ENCODE data around the gene IPO13. TPM values are rescaled to one million over a fixed set of nuclear protein-coding genes. Genes with fewer than 3 reads are reported as not detected.
A peak's percentile ranks its signal among the peaks of the same experiment; 100 is the strongest.

The IPO13 gene
- total RNA-seq, 2 donors from 2014 or later = 10.4 to 29.3 TPM

DNA sequence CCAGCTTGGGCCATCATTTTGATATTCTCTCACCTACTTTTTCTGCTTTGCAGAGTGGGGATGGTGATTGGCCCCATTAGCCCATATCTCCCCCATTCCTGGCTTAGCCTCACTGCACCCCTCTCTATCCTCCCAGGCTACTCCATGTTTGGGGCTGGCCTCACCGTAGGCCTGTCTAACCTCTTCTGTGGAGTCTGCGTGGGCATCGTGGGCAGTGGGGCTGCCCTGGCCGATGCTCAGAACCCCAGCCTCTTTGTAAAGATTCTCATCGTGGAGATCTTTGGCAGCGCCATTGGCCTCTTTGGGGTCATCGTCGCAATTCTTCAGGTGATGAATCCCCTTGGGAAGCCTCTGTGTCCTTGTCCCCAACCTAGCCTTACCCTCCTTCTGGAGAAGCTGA is 30.1 kb downstream of the IPO13 start:
- intact Hi-C loops (cut with DNase I) = no loop called here
- Histone ChIP-seq H3K9me3 (no peaks in the 10 kb centered on the region), H3K27me3 (no peaks in the 10 kb centered on the region), H3K4me1 (peaks cover 59% of the 10 kb centered on the region), H3K4me3 (no peak overlapping the region), H3K27ac (no peak overlapping the region), H3K36me3 (replicated peaks in 1 of 2; ENCODE audit: insufficient read depth in 1 of 2, low read depth in 2 of 2) (peaks cover 0 to 4% of the 10 kb centered on the region in 2 donors)
- TF ChIP-seq CTCF (IDR thresholded peaks at IDR 0.05) (no peak), POLR2A (IDR thresholded peaks at IDR 0.05) (no peak)
- 76 to 78% methylated on average over 8 of the region's 8 CpGs for WGBS, 2 donors
- ATAC-seq = no peak
- no peak for DNase-seq

- DNase-seq = no peak
- intact Hi-C loops (cut with DNase I) = no loop called here
- no peaks in the 10 kb centered on the region for H3K9me3 ChIP-seq
- peaks cover 59% of the 10 kb centered on the region for H3K4me1 ChIP-seq
- H3K4me3 ChIP-seq = no peak overlapping the region
- H3K27ac ChIP-seq = peak overlapping the region in 2 of 4 donors; percentile 55 to 66
- H3K27me3 ChIP-seq = no peaks in the 10 kb centered on the region
- ATAC-seq = no peak
- no peak for TF ChIP-seq CTCF (IDR thresholded peaks at IDR 0.05)
- no peak for TF ChIP-seq POLR2A (IDR thresholded peaks at IDR 0.05)
- WGBS, 2 donors = 63 to 70% methylated on average over 9 of the region's 9 CpGs
- peaks cover 0 to 4% of the 10 kb centered on the region in 2 donors for H3K36me3 ChIP-seq (replicated peaks in 1 of 2; ENCODE audit: insufficient read depth in 1 of 2, low read depth in 2 of 2)
Measured at GRCh38 chr1:43977376-43978263, 30.9 kb downstream of the IPO13 start.

DNA sequence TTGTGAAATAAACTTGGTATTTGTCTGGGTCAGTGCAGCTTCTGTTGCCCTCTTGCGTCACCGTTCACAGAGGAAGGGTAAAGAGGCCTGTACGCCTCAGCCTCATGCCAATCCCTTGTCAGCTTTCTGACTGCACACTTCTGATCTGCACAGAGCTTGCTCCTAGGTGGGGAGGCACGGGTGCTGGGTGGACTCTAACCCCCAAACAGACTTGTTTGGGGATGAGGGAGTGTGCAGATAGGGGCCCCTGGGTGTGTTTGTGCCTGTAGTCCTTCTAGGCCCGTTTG is 31.5 kb downstream of the IPO13 start:
- DNase-seq = no peak
- no peaks in the 10 kb centered on the region for H3K9me3 ChIP-seq
- TF ChIP-seq CTCF (IDR thresholded peaks at IDR 0.05) (no peak), POLR2A (IDR thresholded peaks at IDR 0.05) (no peak)
- no peak overlapping the region for H3K4me3 ChIP-seq
- peaks cover 59% of the 10 kb centered on the region for H3K4me1 ChIP-seq
- intact Hi-C loops (cut with DNase I) = no loop called here
- no peak for ATAC-seq
- WGBS, 2 donors = 32 to 35% methylated on average over 5 of the region's 5 CpGs
- H3K36me3 ChIP-seq (replicated peaks in 1 of 2; ENCODE audit: insufficient read depth in 1 of 2, low read depth in 2 of 2) = peaks cover 0 to 4% of the 10 kb centered on the region in 2 donors
- H3K27me3 ChIP-seq = no peaks in the 10 kb centered on the region
- H3K27ac ChIP-seq = peak overlapping the region in 2 of 4 donors; percentile 55 to 66

GRCh38 chr1:43978551-43979260 is 32.0 kb downstream of the IPO13 start, which contains the start of gene B4GALT2:
TSS of gene B4GALT2 (plus strand) at chr1:43979210. CDS start at chr1:43981161, 1,951 bp downstream.
- peak; percentile 39 to 68 (median 42) for DNase-seq
- intact Hi-C loops (cut with DNase I) = no loop called here

More at GRCh38 chr1:43978551-43979260, 32.0 kb downstream of the IPO13 start, which contains the start of gene B4GALT2:
- H3K36me3 ChIP-seq (replicated peaks in 1 of 2; ENCODE audit: insufficient read depth in 1 of 2, low read depth in 2 of 2) = peaks cover 0 to 4% of the 10 kb centered on the region in 2 donors
- peaks cover 58% of the 10 kb centered on the region for H3K4me1 ChIP-seq
- no peaks in the 10 kb centered on the region for H3K9me3 ChIP-seq
- 3 to 11% methylated on average over 17 to 54 of the region's 54 CpGs for WGBS, 2 donors
- H3K27me3 ChIP-seq = no peaks in the 10 kb centered on the region
- no peak for TF ChIP-seq CTCF (IDR thresholded peaks at IDR 0.05)
- peak within 1 kb of the TSS; percentile 73 to 83 (median 77) for H3K27ac ChIP-seq
- peak; percentile 34 for ATAC-seq
- peak within 1 kb of the TSS; percentile 52 to 66 for H3K4me3 ChIP-seq
